IPS-15b (cell line): ENCODE data around the gene TMX4.

Source experiments
- H3K27me3 ChIP-seq: one replicate; pipeline ENCODE4 v1.6.1; 2013; ENCODE audit warnings: low read length; ENCODE audit not compliant: control insufficient read depth, insufficient read depth
- H3K36me3 ChIP-seq: one replicate; pipeline ENCODE4 v1.6.1; 2013; ENCODE audit warnings: low read length; ENCODE audit not compliant: control insufficient read depth, insufficient read depth
- H3K4me1 ChIP-seq: one replicate; pipeline ENCODE4 v1.6.1; 2013; ENCODE audit warnings: mild to moderate bottlenecking, low read length; ENCODE audit not compliant: control insufficient read depth, insufficient read depth
- H3K4me3 ChIP-seq: one replicate; pipeline ENCODE4 v1.5.1; 2013; ENCODE audit warnings: low read depth, low read length
- H3K9ac ChIP-seq: one replicate; pipeline ENCODE4 v1.6.1; 2013; ENCODE audit warnings: low read depth, mild to moderate bottlenecking, low read length
- H3K9me3 ChIP-seq: one replicate; pipeline ENCODE4 v1.6.1; 2013; ENCODE audit warnings: mild to moderate bottlenecking, low read length; ENCODE audit not compliant: control insufficient read depth, insufficient read depth

Gene TMX4

DNA sequence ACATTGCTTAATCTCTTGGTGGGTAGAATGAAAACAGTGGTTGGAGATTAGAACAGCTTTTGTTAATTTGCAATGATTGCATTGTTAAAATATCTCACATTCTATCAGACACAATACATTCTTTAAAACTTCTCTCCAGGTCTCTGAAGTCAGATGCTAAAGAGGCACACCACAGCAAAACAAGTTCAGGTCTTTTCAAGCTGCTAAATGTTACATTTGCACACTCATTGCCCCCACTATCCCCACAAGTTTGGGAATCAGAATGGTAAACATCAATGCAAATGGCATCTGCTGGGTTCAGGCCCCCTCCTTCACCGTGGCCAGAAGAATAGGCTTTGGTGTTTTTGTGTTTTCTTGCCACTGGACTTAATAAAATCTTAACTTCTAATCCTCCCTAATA is 69.2 kb downstream of the TMX4 start:
- Histone ChIP-seq H3K4me1 (no peaks in the 10 kb centered on the region), H3K9ac (no peak overlapping the region), H3K36me3 (no peaks in the 10 kb centered on the region), H3K9me3 (no peaks in the 10 kb centered on the region), H3K4me3 (no peak overlapping the region), H3K27me3 (no peaks in the 10 kb centered on the region)

- H3K27me3 ChIP-seq: no peaks in the 10 kb centered on the region
- peaks cover 6% of the 10 kb centered on the region for H3K9me3 ChIP-seq
- H3K9ac ChIP-seq: no peak overlapping the region
- no peaks in the 10 kb centered on the region for H3K4me1 ChIP-seq
- no peaks in the 10 kb centered on the region for H3K36me3 ChIP-seq
- H3K4me3 ChIP-seq: no peak overlapping the region
Measured at GRCh38 chr20:7943891-7944290, 75.7 kb downstream of the TMX4 start.

DNA sequence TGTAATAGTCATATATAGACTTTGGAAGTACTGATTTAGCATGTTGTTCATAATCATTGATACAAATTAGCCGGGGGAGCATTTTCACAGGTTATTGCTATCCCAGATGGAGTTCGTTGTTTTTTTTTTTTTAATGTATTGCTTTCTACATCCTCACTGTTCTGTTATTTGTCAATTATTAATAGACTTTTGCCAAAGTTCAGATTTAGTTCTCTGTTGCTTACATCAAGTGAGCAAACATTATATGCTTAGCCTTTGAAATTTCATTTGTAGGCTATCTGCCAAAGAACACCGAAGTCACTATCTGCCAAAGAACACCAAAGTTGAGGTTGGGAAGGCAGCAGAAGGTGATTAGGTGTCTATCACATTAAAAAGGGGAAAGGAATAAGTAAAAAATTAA is 79.2 kb downstream of the TMX4 start, which contains the start of gene HAO1:
TSS of gene HAO1 (minus strand) at position 118 of the 400 bp plus-strand sequence. CDS start at position 82, 36 bp downstream.
- no peaks in the 10 kb centered on the region for H3K4me1 ChIP-seq
- H3K9me3 ChIP-seq: peaks cover 6% of the 10 kb centered on the region
- H3K9ac ChIP-seq: no peak within 1 kb of the TSS
- no peaks in the 10 kb centered on the region for H3K27me3 ChIP-seq
- H3K36me3 ChIP-seq: no peaks in the 10 kb centered on the region
- H3K4me3 ChIP-seq: no peak within 1 kb of the TSS

DNA sequence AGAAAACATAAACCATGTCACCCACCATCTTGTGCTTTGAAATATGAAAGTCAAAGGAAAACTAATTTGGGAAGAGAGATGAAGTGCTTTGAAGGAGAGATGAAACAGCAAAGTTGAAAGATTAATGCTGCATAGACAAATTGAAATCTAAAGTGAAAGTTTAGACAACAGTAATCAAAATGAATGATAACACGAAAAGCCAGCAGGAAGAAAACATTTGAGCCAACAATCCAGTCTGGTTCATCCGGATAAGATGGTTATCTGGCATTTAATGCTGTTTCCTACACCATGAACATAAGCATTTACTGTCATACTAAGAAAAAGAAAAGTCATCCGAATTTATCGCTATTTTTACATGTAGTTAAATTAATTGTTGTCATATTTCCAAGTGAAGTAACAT is 79.9 kb downstream of the TMX4 start:
- H3K4me1 ChIP-seq: no peaks in the 10 kb centered on the region
- peaks cover 6% of the 10 kb centered on the region for H3K9me3 ChIP-seq
- no peaks in the 10 kb centered on the region for H3K36me3 ChIP-seq
- H3K9ac ChIP-seq: no peak overlapping the region
- no peaks in the 10 kb centered on the region for H3K27me3 ChIP-seq
- H3K4me3 ChIP-seq: no peak overlapping the region

DNA sequence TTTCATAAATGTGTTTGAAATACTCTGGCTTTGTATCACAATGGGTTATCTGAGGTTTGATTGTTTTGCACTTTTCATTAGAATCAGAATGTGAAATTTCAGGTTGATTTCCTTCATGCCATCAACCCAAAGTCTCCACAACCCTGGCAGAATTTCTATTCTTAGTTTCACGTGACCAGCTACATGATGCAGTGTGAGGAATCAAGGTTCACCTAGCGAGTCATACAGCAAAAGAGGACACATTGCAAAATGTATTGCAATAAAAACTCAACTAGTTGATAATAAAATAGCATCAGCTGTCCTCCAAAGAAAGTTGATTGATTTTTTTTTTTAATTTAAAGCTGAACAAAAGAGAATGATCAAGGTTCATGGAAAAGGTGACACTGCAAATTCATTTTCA is 81.5 kb downstream of the TMX4 start:
- H3K36me3 ChIP-seq: no peaks in the 10 kb centered on the region
- H3K4me1 ChIP-seq: no peaks in the 10 kb centered on the region
- no peak overlapping the region for H3K9ac ChIP-seq
- no peaks in the 10 kb centered on the region for H3K27me3 ChIP-seq
- H3K4me3 ChIP-seq: no peak overlapping the region
- peaks cover 6% of the 10 kb centered on the region for H3K9me3 ChIP-seq

GRCh38 chr20:7937328-7937727 is 82.2 kb downstream of the TMX4 start:
- H3K36me3 ChIP-seq: no peaks in the 10 kb centered on the region
- no peak overlapping the region for H3K9ac ChIP-seq
- no peaks in the 10 kb centered on the region for H3K27me3 ChIP-seq
- H3K4me3 ChIP-seq: no peak overlapping the region
- H3K4me1 ChIP-seq: no peaks in the 10 kb centered on the region
- H3K9me3 ChIP-seq: peaks cover 6% of the 10 kb centered on the region

DNA sequence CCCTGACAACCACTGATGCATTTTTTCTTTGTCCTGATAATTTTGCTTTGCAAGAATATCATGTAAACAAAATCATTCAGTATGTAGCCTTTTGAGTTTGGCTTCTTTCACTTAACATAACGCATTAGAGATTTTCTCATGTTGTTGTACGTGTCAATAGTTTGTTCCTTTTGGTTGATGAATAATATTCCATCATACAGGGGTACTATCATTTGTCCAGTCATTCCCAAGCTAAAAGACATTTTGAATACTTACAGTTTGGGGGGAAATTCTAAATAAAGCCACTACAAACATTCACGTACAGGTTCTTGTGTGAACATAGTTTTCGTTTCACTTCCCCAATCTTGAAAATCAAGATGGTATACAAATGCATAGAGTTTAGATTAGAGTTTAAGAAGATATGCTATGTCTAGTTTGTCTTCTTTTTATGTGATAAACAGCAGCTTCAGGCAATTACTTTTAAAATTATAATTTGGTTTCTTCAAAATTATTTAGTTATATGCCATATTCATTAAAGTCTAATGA is 84.5 kb downstream of the TMX4 start:
- Histone ChIP-seq H3K27me3 (no peaks in the 10 kb centered on the region), H3K9ac (no peak overlapping the region), H3K9me3 (no peaks in the 10 kb centered on the region), H3K4me1 (no peaks in the 10 kb centered on the region), H3K4me3 (no peak overlapping the region), H3K36me3 (no peaks in the 10 kb centered on the region)

- no peaks in the 10 kb centered on the region for H3K4me1 ChIP-seq
- H3K36me3 ChIP-seq: no peaks in the 10 kb centered on the region
- no peaks in the 10 kb centered on the region for H3K27me3 ChIP-seq
- H3K4me3 ChIP-seq: no peak overlapping the region
- no peaks in the 10 kb centered on the region for H3K9me3 ChIP-seq
- H3K9ac ChIP-seq: no peak overlapping the region
Measured at GRCh38 chr20:7933346-7933745, 86.2 kb downstream of the TMX4 start.

DNA sequence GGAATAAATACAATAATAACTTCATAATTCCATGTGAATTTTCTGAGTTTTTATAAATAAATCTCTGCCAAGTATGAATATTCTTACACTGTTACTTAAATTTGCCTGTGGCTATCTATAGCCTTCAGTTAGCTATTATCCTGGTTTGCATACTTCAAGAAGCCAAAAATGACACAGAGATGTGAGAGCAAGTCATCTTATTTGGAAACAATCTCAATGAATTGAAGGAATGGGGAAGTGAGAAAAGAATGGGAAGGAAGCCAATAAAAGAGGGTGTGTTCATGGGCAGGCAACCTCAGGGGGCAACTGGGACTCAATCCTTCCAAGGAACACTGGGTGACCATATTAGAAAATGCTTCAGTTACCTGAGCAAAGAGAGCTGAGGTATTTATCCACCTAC is 89.2 kb downstream of the TMX4 start:
- Histone ChIP-seq H3K9ac (no peak overlapping the region), H3K27me3 (no peaks in the 10 kb centered on the region), H3K9me3 (no peaks in the 10 kb centered on the region), H3K4me3 (no peak overlapping the region), H3K36me3 (no peaks in the 10 kb centered on the region), H3K4me1 (no peaks in the 10 kb centered on the region)
